HuH-7 (cell line): Measurements from ENCODE around the gene CDC16.

ENCODE experiments used
- DNase-seq: peaks from one replicate; pipeline ENCODE4 v3.0.0; 2011; ENCODE audit warnings: low spot score

CDC16 gene

GRCh38 chr13:114303700-114304327 is 69.1 kb downstream of the CDC16 start:
- DNase-seq = no peak

GRCh38 chr13:114304346-114305034 is 69.8 kb downstream of the CDC16 start:
- DNase-seq = no peak

- DNase-seq = no peak
Measured at GRCh38 chr13:114309086-114309485, 74.4 kb downstream of the CDC16 start.

GRCh38 chr13:114309806-114310410 is 75.2 kb downstream of the CDC16 start:
- no peak for DNase-seq

GRCh38 chr13:114310956-114311355 is 76.3 kb downstream of the CDC16 start:
- no peak for DNase-seq

- no peak for DNase-seq
Measured at GRCh38 chr13:114311387-114311786, 76.7 kb downstream of the CDC16 start.

GRCh38 chr13:114311908-114312307 is 77.2 kb downstream of the CDC16 start:
- no peak for DNase-seq

GRCh38 chr13:114313061-114313860 is 78.6 kb downstream of the CDC16 start:
- no peak for DNase-seq

- DNase-seq = peak; percentile 97
Measured at GRCh38 chr13:114314074-114314912, 79.6 kb downstream of the CDC16 start, which contains the start of gene CHAMP1. Gene CHAMP1 (plus strand): TSS chr13:114314503. CDS start chr13:114323843, 9,340 bp downstream.

GRCh38 chr13:114315074-114315785 is 80.5 kb downstream of the CDC16 start:
- DNase-seq = no peak

- no peak for DNase-seq
Measured at GRCh38 chr13:114318624-114319023, 83.9 kb downstream of the CDC16 start.

- no peak for DNase-seq
Measured at GRCh38 chr13:114319441-114319913, 84.8 kb downstream of the CDC16 start.

- DNase-seq = no peak
Measured at GRCh38 chr13:114320065-114320464, 85.4 kb downstream of the CDC16 start.

- DNase-seq = no peak
Measured at GRCh38 chr13:114321256-114321655, 86.6 kb downstream of the CDC16 start.
